Prostate gland (tissue), 2 donors: Measurements from ENCODE around the gene SYT14.

ENCODE experiments used
- POLR2A ChIP-seq: fragments of 450-650 bp; IDR thresholded peaks from one replicate; pipeline ENCODE4 v1.6.1; 2016; ENCODE audit warnings: antibody characterized with exemption, mild to moderate bottlenecking
- TF ChIP-seq, protein P1 (sequence below), 4 experiments: fragments of 200-600 bp in 2 of 4; fragments of 450-650 bp in 2 of 4; sonication (generic) in 2 of 4; IDR thresholded peaks; 1 replicate in 3 of 4; 2 replicates in 1 of 4; pipeline ENCODE4 v1.5.1; 2016 to 2019; ENCODE audit warnings: antibody characterized with exemption in 4 of 4, mild to moderate bottlenecking in 2 of 4, moderate library complexity in 2 of 4

GRCh38 chr1:209945377-209945776, 7.4 kb downstream of the SYT14 start:
- TF ChIP-seq, protein P1, sequence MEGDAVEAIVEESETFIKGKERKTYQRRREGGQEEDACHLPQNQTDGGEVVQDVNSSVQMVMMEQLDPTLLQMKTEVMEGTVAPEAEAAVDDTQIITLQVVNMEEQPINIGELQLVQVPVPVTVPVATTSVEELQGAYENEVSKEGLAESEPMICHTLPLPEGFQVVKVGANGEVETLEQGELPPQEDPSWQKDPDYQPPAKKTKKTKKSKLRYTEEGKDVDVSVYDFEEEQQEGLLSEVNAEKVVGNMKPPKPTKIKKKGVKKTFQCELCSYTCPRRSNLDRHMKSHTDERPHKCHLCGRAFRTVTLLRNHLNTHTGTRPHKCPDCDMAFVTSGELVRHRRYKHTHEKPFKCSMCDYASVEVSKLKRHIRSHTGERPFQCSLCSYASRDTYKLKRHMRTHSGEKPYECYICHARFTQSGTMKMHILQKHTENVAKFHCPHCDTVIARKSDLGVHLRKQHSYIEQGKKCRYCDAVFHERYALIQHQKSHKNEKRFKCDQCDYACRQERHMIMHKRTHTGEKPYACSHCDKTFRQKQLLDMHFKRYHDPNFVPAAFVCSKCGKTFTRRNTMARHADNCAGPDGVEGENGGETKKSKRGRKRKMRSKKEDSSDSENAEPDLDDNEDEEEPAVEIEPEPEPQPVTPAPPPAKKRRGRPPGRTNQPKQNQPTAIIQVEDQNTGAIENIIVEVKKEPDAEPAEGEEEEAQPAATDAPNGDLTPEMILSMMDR (IDR thresholded peaks at IDR 0.05), result no peak
- TF ChIP-seq POLR2A, result no peak
